Measurements from ENCODE around the gene RERE.
A peak's percentile ranks its signal among the peaks of the same experiment; 100 is the strongest.

The RERE gene

DNA sequence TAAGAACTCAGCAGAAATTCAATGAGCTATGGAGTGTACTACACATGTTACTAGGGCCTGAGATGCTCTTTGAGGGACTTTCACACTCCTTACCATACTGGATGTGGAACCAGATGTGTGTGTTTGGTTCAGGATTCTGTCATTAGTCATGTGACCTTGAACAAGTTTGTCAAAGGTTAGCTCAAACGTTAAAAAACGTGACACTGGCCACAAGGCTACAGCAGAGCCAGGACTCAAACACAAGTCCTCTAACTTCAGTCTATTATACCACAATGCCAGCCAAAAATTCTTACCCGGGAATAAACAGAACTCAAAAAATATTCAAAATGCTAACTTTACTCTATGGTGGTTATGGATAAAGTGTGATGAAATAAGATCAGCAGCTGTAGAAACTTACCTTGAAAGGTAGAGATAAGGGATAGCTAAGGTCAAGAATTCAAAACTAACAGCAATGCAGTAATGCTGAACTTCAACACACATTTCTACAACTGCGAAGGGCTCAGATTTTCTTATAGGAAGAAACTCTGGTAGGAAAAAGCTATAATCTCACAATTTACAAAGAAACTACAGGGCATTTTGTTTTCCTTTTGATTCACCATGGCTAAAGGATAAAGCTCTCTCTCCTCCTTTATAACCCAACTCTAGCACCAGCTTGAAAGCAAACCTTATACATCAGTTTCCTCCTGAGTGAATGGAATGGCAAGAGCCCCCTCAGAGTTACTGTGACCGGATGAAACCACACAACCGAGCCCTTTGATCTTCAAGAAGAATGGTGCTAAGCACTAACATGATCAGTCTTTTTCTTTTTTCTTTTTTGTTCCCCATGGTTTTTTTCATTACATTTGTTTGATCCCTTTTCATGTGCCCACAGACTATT lies 265.6 kb downstream of the RERE start:
- no peak for DNase-seq (ENCODE audit: low read depth)
- H3K4me3 ChIP-seq (ENCODE audit: low read depth, low read length) = no peak overlapping the region

DNA sequence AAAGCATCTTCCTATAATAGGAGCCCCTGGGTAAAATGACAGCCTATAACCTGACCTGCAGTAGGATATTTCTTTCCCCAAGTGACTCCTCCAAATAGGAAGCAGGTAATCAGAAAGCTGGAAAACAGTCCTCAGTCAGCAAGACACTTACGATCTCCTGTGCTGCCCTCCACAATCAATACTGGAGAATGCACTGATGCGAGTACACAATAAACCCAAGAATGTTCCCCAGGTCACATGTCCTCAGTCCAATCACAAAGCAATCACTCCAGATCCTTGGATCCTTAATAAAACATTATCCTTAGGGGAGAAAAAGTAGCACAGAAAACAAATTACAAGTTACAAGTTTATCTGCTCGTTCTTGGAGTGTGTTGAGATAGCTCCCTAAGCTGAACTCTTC lies 266.4 kb downstream of the RERE start:
- no peak overlapping the region for H3K4me3 ChIP-seq (ENCODE audit: low read depth, low read length)
- DNase-seq (ENCODE audit: low read depth) = no peak

GRCh38 chr1:8547791-8548190 lies 269.6 kb downstream of the RERE start:
- no peak overlapping the region for H3K4me3 ChIP-seq (ENCODE audit: low read depth, low read length)
- DNase-seq (ENCODE audit: low read depth) = no peak

- DNase-seq (ENCODE audit: low read depth) = no peak
- H3K4me3 ChIP-seq (ENCODE audit: low read depth, low read length) = no peak overlapping the region
Measured at GRCh38 chr1:8545078-8545477, 272.4 kb downstream of the RERE start.

- DNase-seq (ENCODE audit: low read depth) = no peak
- no peak overlapping the region for H3K4me3 ChIP-seq (ENCODE audit: low read depth, low read length)
Measured at GRCh38 chr1:8544644-8545043, 272.8 kb downstream of the RERE start.

DNA sequence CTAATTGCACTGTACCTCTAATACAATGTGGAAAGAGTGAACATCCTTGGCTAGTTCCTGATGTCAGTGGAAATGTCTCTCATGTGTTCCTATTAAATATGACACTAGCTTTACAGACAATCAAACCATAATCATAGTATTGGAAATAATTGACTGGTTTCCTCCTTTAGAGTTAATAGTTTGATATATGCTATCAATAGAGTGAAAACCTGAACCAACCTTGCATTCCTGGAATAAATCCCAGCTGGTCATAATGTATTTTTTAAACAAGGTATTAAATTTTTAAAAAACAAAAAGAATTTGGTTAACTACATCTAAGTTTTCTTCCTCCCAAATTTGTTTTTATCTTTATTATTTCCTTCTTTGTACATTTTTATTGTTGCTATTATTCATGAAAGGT lies 273.5 kb downstream of the RERE start:
- no peak overlapping the region for H3K4me3 ChIP-seq (ENCODE audit: low read depth, low read length)
- DNase-seq (ENCODE audit: low read depth) = no peak

GRCh38 chr1:8541961-8542521 lies 275.4 kb downstream of the RERE start:
- H3K4me3 ChIP-seq (ENCODE audit: low read depth, low read length) = no peak overlapping the region
- DNase-seq (ENCODE audit: low read depth) = no peak

DNA sequence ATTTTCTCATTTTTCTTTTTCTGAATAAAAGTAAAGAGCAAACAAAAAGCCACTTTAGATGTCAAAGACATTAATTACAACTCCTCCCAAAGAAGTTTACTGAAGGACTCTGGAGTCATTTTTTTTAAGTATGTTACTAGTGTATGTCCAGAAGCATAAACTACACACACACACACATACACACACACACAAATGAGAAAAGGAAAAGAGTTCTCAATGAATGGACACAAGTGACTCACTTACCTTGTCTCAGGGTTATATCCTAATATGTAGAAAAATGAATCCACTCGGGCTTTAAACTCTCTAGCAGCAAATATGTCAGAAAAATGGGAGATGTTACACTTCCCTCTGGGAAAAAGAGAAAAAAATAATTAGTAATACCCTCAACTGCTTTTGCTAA lies 276.5 kb downstream of the RERE start:
- DNase-seq (ENCODE audit: low read depth) = no peak
- no peak overlapping the region for H3K4me3 ChIP-seq (ENCODE audit: low read depth, low read length)

DNA sequence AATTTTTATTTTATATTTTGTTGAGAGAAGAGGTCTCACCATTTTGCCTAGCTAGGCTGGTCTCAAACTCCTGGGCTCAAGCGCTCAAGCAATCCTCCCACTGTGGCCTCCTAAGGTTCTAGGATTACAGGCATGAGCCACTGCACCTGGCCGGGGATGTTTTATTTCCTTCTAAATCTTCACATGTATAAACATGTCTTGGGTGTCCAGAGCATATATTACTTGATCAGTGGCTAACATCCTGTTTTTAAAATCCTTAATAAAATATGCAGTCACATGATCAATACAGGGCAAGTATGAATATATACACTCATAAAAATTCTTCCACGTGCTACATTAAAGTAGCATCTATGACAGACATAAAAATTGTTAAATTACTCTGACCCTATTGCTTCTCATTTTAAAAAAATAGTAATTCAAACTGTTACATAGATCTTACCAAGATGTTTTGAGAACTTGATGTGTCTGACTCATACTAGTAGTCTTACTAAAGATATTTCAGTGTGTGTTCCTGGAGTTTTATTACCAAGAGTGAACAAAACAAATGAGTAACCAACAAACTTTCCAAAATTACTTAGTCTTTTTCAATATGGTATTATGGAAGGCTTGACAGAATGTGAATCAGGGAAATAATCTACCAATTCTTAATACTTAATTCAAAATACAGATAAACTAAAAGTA lies 277.0 kb downstream of the RERE start:
- H3K4me3 ChIP-seq (ENCODE audit: low read depth, low read length) = no peak overlapping the region
- peak; percentile 58 for DNase-seq (ENCODE audit: low read depth)

GRCh38 chr1:8539683-8540082 lies 277.8 kb downstream of the RERE start:
- no peak overlapping the region for H3K4me3 ChIP-seq (ENCODE audit: low read depth, low read length)
- DNase-seq (ENCODE audit: low read depth) = no peak

DNA sequence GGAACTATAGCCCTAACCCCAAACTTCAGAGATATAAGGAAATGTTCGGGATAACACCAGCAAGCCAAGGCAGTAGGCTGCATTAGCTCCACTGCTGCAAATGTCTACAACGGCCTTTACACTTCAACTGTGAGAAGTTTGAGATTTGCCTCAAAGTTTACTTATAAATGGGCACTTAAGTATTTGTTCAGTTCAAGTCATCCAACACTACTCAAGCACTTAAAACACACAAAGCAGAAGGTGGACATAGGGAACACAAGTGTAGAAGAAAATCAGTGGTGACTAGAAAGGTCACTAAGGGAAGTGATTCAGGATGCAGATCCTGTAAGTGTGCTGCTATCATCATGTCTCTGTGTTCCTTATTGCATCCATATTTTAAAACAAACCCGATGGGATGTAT lies 278.9 kb downstream of the RERE start:
- DNase-seq (ENCODE audit: low read depth) = no peak

DNA sequence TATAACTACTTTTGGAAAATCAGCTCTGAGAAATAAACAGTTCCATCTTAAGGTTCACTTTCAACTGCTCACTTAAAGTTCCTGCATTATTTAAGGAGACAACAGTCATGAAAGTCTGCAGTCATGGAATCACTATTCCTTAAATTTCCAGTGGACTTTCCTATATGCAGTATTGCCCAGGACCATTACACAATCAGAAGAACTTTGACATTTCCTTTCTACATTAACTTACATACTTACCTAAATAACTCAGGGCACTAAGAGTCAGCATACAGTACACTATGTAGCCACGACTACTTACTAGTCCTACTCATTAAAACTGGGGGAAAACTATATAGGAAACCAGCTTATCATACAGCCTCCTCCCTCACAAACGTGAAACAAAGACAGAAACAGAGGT lies 279.4 kb downstream of the RERE start:
- no peak overlapping the region for H3K4me3 ChIP-seq (ENCODE audit: low read depth, low read length)

More for the DNA sequence above, 278.9 kb downstream of the RERE start:
- H3K4me3 ChIP-seq (ENCODE audit: low read depth, low read length) = no peak overlapping the region

GRCh38 chr1:8536515-8536914 lies 280.9 kb downstream of the RERE start:
- no peak for DNase-seq (ENCODE audit: low read depth)
- H3K4me3 ChIP-seq (ENCODE audit: low read depth, low read length) = no peak overlapping the region

More for the DNA sequence above, 279.4 kb downstream of the RERE start:
- DNase-seq (ENCODE audit: low read depth) = no peak

DNA sequence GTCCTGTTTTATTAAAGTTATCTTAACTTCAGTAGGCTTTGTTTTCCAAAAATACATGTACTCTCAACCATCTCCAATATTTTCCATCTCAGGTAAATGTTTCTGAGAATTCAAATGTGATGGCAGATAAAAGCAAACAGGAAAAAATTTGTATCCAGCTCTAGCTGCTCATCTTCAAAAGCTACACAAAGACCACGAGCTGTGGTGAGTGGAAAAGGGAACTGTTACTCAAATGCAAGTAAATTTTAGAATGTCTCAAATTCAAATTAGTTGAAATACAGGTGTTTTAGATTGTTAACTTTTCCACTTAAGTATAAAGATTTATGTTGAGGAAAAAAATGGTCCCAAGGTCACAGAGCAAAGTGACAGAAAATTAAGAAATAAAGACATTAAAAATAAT lies 283.5 kb downstream of the RERE start:
- DNase-seq (ENCODE audit: low read depth) = no peak
- no peak overlapping the region for H3K4me3 ChIP-seq (ENCODE audit: low read depth, low read length)

DNA sequence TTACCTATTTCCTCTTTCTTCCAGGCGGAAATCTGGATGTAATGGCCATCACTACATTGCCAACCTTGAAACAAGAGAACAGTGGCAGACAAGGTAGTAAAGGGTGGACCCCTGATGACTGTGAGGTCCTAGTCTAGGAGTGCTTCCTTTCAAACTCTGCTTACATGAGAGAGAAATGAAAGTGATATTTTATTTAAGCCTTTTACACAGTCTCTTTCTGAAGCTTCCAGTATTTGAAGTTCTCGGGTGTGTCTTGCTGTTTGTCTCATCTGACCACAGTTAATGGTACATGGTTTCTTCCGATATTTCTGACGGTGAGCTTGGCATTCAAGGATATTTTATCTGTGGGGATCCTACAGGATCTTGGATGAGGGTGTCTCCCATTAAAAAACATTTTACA lies 284.3 kb downstream of the RERE start:
- no peak for DNase-seq (ENCODE audit: low read depth)
- no peak overlapping the region for H3K4me3 ChIP-seq (ENCODE audit: low read depth, low read length)

- DNase-seq (ENCODE audit: low read depth) = no peak
- no peak overlapping the region for H3K4me3 ChIP-seq (ENCODE audit: low read depth, low read length)
Measured at GRCh38 chr1:8529901-8530300, 287.5 kb downstream of the RERE start.

DNA sequence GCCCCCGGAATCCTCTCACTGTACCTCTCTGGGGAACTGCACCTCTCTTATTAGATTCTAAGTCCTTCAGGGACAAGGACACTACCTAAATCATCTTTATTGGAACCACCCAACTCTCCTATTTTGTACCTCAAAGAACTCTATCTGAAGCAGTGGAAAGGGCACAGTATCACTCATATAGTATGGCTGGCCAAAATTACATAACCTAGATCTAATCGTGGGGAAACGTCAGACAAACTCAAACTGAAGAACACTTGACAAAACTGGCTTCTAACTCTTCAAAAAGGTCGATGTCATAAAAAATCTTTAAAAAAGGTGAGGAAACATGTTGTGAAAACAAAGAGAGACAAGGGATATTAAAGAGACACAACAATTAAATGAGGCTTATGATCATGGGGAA lies 289.5 kb downstream of the RERE start:
- no peak for DNase-seq (ENCODE audit: low read depth)
- no peak overlapping the region for H3K4me3 ChIP-seq (ENCODE audit: low read depth, low read length)

GRCh38 chr1:8525558-8526275 lies 291.7 kb downstream of the RERE start:
- peak overlapping the region; percentile 63 for H3K4me3 ChIP-seq (ENCODE audit: low read depth, low read length)
- peak; percentile 96 for DNase-seq (ENCODE audit: low read depth)

DNA sequence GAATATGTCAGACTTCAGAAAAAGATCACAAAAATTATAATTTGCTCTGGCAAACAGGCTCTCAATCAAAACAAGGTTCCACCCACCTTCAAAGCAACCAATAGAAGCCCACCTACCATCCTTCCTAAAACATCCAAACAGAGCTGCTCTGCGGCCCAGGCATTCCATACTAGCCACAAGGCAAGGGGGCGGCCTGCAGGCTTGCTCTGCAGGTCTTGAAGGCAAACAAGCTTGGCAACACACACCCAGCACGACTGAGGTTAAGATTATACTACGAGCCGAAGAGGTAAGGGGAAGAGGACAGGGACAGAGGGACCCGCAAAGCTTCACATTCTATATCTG lies 292.3 kb downstream of the RERE start:
- DNase-seq (ENCODE audit: low read depth) = no peak
- peak overlapping the region; percentile 63 for H3K4me3 ChIP-seq (ENCODE audit: low read depth, low read length)

GRCh38 chr1:8524627-8525157 lies 292.7 kb downstream of the RERE start:
- no peak for DNase-seq (ENCODE audit: low read depth)
- peak overlapping the region; percentile 63 for H3K4me3 ChIP-seq (ENCODE audit: low read depth, low read length)
